Mucosa of descending colon (tissue), 3 donors: Measurements from ENCODE around the gene TTYH2. TPM values are rescaled to one million over a fixed set of nuclear protein-coding genes. Genes with fewer than 3 reads are reported as not detected.

ENCODE experiments used
- ATAC-seq: fragments of 200-7000 bp; cut with Tn5 transposase; one replicate; pipeline ENCODE4 v1.9.1; 2020; ENCODE audit warnings: mild to moderate bottlenecking, moderate library complexity
- DNase-seq, 3 donors: peaks; one replicate each; pipeline ENCODE4 v3.0.0-alpha.2; 2020
- H3K36me3 ChIP-seq: fragments of 200-600 bp; one replicate; pipeline ENCODE4 v1.8.0; 2021; ENCODE audit warnings: low read depth, mild to moderate bottlenecking
- H3K4me1 ChIP-seq: fragments of 200-600 bp; one replicate; pipeline ENCODE4 v1.8.0; 2021; ENCODE audit warnings: low read depth, mild to moderate bottlenecking
- H3K4me3 ChIP-seq: fragments of 200-600 bp; one replicate; pipeline ENCODE4 v1.8.0; 2021; ENCODE audit warnings: mild to moderate bottlenecking
- H3K9me3 ChIP-seq: fragments of 200-600 bp; one replicate; pipeline ENCODE4 v1.8.0; 2021; ENCODE audit warnings: mild to moderate bottlenecking
- intact Hi-C, 2 donors: fragments of 100-400 bp; cut with DNase I in 1 of 2; cut with micrococcal nuclease in 1 of 2; formaldehyde crosslinking; loops; one replicate each; pipeline versions ENCODE4 v1.11.0 to v1.11.1; 2022; cut with DNase I, micrococcal nuclease
- total RNA-seq, 3 donors: library from RNA; stranded (reverse); fragmentation: NEBNext Ultra II Directional in 2 of 3; extraction: Animal tissue kit (Norgen Biotek cat#: 25700) in 2 of 3; gene quantifications; one replicate each; pipeline versions ENCODE4 v1.2.1 to v1.2.4, GENCODE V29; 2021 to 2023
- TF ChIP-seq, protein P1 (sequence below): fragments of 200-600 bp; IDR thresholded peaks from one replicate; pipeline ENCODE4 v1.8.0; 2022; ENCODE audit warnings: antibody characterized with exemption, mild to moderate bottlenecking
- donor health status: DM: no; HTN: no; CAD: no; lungs with moderate emphysema.
- donor health status: DM: no; HTN: no; CAD: no.
- donor health status: DM: no; HTN: yes; CAD: no.

TTYH2 gene
- total RNA-seq, 3 donors from 2014 or later, result 2.5 to 9.1 (median 3.1) TPM

GRCh38 chr17:74228306-74228978 is 15.1 kb downstream of the TTYH2 start:
- no peak overlapping the region for H3K4me3 ChIP-seq
- no peaks in the 10 kb centered on the region for H3K36me3 ChIP-seq
- DNase-seq (no peak), ATAC-seq (no peak)
- H3K4me1 ChIP-seq, result no peaks in the 10 kb centered on the region
- no peaks in the 10 kb centered on the region for H3K9me3 ChIP-seq
- TF ChIP-seq, protein P1, sequence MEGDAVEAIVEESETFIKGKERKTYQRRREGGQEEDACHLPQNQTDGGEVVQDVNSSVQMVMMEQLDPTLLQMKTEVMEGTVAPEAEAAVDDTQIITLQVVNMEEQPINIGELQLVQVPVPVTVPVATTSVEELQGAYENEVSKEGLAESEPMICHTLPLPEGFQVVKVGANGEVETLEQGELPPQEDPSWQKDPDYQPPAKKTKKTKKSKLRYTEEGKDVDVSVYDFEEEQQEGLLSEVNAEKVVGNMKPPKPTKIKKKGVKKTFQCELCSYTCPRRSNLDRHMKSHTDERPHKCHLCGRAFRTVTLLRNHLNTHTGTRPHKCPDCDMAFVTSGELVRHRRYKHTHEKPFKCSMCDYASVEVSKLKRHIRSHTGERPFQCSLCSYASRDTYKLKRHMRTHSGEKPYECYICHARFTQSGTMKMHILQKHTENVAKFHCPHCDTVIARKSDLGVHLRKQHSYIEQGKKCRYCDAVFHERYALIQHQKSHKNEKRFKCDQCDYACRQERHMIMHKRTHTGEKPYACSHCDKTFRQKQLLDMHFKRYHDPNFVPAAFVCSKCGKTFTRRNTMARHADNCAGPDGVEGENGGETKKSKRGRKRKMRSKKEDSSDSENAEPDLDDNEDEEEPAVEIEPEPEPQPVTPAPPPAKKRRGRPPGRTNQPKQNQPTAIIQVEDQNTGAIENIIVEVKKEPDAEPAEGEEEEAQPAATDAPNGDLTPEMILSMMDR, result no peak
- intact Hi-C loops, result no loop called here

DNA sequence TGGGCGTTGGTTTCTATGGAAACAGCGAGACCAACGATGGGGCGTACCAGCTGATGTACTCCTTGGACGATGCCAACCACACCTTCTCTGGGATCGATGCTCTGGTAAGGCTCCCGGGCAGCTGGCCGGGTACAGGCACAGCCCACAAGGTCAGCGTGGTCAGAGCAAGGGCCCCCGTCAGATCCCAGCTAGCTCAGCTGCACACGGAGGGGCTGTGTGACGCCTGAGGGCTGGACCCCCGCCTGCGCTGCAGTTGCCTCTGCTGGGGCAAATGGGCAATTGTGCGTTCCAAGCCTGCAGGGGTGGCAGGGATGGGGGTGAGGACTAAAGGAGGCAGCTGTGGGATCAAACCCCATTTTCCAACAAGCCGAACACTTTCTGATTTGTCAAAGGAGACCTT is 17.5 kb downstream of the TTYH2 start:
- DNase-seq (no peak), ATAC-seq (no peak)
- TF ChIP-seq, protein P1, result no peak
- Histone ChIP-seq H3K4me1 (no peaks in the 10 kb centered on the region), H3K4me3 (no peak overlapping the region), H3K36me3 (no peaks in the 10 kb centered on the region), H3K9me3 (no peaks in the 10 kb centered on the region)
- intact Hi-C loops, result no loop called here

DNA sequence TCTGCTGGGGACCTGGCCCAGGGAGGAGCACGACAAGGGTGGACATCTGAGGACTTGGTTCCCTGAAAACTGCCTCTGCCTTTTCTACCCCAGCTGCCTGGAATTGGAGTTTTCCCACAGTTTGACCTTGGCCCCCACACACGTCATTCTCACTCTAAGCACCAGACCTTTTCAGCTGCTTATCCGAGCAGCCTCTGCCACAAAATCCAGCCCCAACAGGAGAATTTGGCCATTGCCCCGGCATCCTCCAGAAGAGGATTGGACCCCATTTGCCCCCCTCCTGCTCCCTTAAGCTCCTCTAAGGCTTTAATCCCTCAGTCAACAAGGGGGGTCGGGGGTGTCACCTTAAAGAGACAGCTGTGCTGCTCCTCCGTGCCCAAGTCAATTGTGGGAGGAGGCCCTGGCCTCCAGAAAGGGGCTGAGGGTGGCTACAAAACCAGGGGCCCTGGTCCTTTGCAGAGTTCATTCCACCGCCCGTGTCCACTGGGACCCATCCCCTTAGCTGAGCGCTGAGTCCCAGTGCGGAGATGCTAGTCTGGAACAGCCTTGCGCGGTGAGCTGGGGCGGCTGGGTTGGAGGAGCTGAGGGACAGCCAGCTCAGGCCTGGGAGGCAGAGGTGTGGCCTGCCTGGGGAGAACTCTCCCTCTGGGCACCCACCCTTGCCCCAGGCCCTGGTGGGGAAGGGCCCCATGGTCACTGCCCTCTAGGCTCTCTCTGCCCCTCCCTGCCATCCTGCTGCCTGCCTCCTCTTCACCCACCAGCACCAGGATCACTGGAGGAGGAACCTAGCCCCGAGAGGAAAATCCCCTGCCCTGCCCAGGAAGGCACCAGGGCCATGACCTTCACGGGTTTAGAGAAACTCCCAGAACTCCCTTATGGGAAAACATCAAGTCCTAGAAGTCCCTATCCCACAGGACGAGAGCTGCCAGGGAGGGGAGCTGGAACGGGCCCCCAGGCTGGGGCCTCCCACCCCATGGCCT is 18.8 kb downstream of the TTYH2 start:
- Histone ChIP-seq H3K4me3 (no peak overlapping the region), H3K36me3 (no peaks in the 10 kb centered on the region), H3K4me1 (no peaks in the 10 kb centered on the region), H3K9me3 (no peaks in the 10 kb centered on the region)
- intact Hi-C loops, result no loop called here
- ATAC-seq, result no peak
- DNase-seq, result no peak
- TF ChIP-seq, protein P1, result no peak

GRCh38 chr17:74233937-74234336 is 20.6 kb downstream of the TTYH2 start:
- ATAC-seq (no peak), DNase-seq (no peak)
- no peaks in the 10 kb centered on the region for H3K36me3 ChIP-seq
- intact Hi-C loops, result no loop called here
- TF ChIP-seq, protein P1, result no peak
- no peak overlapping the region for H3K4me3 ChIP-seq
- no peaks in the 10 kb centered on the region for H3K4me1 ChIP-seq
- H3K9me3 ChIP-seq, result no peaks in the 10 kb centered on the region

GRCh38 chr17:74234486-74234885 is 21.1 kb downstream of the TTYH2 start:
- no peaks in the 10 kb centered on the region for H3K36me3 ChIP-seq
- no peak for ATAC-seq

More at GRCh38 chr17:74234486-74234885, 21.1 kb downstream of the TTYH2 start:
- TF ChIP-seq, protein P1, result no peak
- Histone ChIP-seq H3K4me3 (no peak overlapping the region), H3K4me1 (no peaks in the 10 kb centered on the region), H3K9me3 (no peaks in the 10 kb centered on the region)
- intact Hi-C loops, result no loop called here
- no peak for DNase-seq
